Brain pericyte (primary cell): Measurements from ENCODE around the gene NCOR2.
"Not testable (repeated sequence)": the region's sequence is repeated elsewhere in the genome, so short reads cannot be mapped to it uniquely, and the experiment has no call there.

Source experiments
- DNase-seq: peaks from one replicate; pipeline ENCODE4 v3.0.0-alpha.2; 2012; ENCODE audit warnings: low read depth, low spot score

NCOR2 gene

GRCh38 chr12:124601706-124602105 lies 34.3 kb upstream of the NCOR2 start:
- DNase-seq = no peak

- DNase-seq = no peak
These were observed 31.9 kb upstream of the NCOR2 start for GRCh38 chr12:124599074-124599999.

GRCh38 chr12:124597041-124597440 lies 29.6 kb upstream of the NCOR2 start:
- DNase-seq = no peak

- no peak for DNase-seq
These were observed 28.0 kb upstream of the NCOR2 start for GRCh38 chr12:124595444-124595843.

DNA sequence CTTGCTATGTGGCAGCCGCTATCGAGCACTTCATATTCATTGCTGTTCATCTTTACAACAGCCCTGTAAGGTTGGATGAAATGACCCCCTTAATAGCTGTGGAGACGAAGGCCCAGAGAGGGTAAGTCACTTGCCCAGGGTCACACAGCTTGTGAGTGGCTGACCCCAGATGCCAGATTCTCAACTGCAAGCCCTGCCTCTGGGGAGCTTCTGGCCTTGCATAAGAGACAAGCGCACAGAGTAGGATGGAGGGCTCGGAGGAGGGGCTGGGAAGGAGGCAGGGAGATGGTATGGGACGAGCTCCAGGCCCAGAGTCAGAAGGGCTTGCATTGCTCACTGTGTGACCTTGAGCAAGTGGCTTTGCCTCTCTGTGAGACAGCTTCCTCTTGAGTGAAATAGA lies 27.4 kb upstream of the NCOR2 start:
- no peak for DNase-seq

- DNase-seq = no peak
These were observed 26.5 kb upstream of the NCOR2 start for GRCh38 chr12:124593851-124594401.

DNA sequence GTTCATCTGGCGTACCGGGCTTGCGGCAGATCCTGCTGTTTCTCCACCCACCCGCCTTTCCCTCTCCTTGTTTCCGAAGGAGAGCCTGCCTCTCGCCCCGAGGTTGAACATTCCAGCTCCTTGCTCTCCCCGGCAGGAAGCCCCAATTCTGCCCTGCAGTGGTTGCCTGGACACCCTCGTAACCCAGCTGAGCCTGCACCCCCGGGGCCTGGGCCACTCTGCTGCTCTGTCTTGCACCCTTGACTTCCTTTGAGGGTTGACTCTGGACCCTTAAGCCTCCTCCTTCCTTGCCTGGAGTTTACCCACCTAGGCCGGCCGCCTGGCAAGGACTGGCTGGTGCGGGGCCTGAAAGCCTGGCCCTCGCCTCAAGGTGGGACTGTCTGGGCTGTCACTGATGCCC lies 25.8 kb upstream of the NCOR2 start:
- no peak for DNase-seq

DNA sequence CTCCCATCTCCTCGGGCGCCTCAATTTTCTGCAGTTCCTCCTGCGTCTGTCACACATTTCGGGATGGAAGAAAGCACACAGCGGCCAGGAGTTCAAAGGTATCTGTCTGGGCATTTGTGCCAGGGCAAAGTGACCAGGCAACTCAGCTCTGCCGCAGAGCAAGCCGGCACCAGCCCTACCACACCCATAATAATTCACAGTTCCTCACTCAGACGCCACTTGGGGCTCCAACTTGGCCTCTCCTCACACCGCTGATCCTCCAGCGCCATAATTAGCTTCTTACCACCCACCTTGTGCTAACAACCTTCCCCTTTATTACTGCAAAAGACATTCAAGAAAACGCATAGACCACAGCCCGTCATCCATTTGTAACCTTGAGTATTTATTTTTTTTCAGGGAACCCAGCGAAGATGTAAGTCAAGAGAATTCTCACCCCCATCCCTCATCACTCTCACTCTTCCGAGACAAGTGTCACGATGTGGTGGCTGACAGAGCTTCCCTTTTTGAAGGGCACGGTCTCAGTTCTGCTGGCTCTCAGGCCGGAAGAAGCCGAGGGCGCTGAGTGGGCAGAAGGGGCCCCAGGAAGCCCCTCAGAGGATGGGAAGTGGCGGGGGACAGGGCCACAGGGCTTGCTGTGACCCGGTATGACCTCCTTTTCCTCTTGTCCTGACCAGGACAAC lies 25.2 kb upstream of the NCOR2 start:
- no peak for DNase-seq

GRCh38 chr12:124592050-124592449 lies 24.6 kb upstream of the NCOR2 start:
- no peak for DNase-seq

DNA sequence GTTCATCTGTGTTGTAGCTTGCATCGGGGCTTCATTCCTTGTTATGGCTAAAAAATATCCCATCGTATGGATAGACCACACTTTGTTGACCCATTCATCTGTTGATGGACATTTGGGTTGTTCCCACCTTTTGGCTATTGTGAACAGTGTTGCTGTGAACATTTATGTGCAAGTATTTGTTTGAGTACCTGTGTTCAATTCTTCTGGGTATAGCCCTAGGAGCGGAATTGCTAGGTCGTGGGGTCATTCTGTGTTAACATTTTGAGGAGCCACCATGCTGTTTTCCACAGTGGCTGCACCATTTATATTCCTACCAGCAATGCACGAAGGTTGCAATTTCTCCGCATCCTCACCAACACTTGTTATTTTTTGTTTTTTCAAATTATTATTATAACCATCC lies 23.0 kb upstream of the NCOR2 start:
- no peak for DNase-seq

DNA sequence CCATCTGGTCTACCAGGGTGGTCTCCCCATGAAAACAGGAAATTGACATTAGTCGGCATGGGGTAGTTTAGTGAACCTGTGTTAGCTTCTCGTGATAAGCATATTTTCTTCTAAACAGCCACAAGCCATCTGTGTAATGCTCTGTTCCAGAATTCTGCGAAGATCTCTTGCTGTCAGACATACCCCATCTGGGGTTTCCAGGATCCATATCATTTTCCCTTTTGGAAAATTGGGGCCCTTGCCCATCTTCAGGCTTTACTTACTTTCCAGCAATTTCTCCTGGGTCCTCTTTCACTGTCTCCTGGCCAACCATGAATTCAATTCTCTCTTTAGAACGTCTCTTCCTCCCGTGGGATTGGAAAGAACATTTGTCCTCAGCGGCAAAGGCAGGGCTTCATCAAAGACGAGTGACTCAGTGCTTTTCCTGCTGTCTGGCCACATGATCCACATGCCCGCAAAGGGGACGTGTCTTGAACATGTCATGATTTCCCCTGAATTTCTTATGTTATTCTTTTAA lies 21.4 kb upstream of the NCOR2 start:
- no peak for DNase-seq

DNA sequence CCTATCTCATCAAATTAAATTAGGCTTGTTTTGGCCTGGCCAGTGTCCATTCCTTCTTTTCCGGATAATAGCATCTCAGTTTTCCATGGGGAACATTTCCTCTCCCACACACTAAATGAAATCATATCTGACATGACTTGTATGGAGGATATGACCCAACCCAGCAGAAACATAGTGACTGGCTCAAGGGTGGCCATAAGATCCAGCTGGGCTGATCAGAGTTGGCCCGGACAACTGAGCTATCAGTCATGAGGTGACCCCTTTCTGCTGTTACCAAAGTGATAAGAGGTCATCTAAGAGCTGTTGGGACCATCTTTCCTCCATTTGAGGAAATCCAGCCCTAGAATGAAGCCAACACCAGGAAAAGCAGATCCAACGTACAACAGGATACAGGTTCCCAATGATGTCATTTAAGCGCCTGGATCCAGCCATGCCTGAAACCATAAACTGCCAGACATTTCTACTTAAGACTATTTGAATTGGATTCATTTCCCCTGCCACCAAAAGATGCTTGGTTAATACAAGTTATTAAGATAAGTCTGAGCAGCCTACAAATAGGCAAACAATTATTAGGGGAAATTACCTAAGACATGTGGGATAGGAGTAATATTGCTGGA lies 20.7 kb upstream of the NCOR2 start:
- no peak for DNase-seq

- DNase-seq = no peak
These were observed 19.3 kb upstream of the NCOR2 start for GRCh38 chr12:124586756-124587155.

GRCh38 chr12:124584494-124584893 lies 17.1 kb upstream of the NCOR2 start:
- DNase-seq = not testable (repeated sequence)

GRCh38 chr12:124583854-124584253 lies 16.4 kb upstream of the NCOR2 start:
- DNase-seq = no peak

- DNase-seq = no peak
These were observed 14.7 kb upstream of the NCOR2 start for GRCh38 chr12:124582108-124582424.

DNA sequence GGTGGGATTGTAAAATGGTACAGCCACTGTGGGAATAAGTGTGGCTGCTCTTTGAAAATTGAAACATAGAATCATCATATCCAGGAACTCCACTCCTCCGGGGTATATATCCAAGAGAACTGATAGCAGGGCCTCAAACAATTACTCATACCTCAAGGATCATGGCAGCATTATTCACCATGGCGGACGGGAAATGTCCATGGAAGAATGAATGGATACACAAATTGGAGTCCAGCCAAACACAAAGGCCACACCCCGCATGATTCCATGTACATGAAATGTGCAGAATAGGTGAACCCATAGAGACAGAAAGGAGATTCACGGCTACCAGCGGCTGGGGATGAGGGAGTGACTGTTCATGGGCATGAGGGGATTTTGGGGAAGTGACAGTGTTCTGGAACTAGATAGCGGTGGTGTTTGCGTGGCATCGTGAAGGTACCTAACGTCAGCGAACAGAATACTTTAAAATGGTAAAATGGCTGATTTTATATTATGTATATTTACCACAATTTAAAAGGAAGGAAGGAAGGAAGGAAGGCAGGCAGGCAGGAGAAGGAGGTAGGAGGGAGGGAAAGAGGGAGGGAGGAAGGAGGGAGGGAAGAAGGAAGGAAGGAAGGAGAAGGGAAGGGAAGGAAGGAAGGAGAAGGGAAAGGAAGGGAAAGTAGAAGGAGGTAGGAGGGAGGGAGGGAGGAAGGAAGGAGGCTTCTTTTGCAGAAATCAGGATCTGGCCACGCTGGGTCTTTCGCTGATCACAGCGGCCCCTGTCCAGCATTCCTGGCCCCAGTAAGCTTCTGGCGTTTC lies 14.1 kb upstream of the NCOR2 start:
- no peak for DNase-seq

- no peak for DNase-seq
These were observed 12.6 kb upstream of the NCOR2 start for GRCh38 chr12:124579921-124580517.

DNA sequence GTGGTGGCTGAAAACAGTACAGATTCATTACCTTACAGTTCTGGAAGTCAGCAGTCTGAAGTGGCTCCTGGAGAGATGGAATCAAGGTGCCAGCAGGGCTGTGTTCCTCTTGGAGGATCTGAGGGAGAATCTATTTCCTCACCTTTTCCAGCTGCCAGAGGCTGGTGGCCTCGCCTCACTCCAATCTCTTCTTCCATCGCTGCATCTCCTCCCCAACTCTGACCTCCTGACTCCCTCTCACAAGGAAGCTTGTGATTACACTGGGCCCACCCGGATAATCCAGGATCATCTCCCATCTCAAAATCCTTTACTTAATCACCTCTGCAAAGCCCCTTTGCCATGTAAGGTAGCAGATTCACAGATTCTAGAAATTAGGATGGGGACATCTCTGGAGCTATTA lies 11.4 kb upstream of the NCOR2 start:
- DNase-seq = no peak

GRCh38 chr12:124578445-124578844 lies 11.0 kb upstream of the NCOR2 start:
- no peak for DNase-seq

DNA sequence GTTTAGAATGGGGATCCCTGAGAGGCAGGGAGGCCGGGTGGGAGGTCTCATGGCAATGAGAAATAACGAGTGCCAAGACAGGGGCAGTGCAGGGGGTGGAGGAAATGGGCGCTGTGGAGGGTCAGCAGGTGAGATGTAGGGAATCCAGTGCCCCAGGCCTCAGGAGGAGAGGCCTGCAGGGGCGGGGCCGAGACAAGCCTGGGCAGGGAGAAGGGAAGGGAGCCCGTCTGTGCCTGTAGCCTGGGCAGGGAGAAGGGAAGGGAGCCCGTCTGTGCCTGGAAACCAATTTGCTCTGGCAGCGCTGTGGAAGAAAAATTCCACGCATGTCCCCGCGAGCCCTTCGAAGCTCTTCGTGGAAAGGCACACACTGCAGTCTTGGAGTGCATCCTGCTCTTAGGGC lies 10.6 kb upstream of the NCOR2 start:
- DNase-seq = no peak
